GM18861 (cell line): ENCODE measurements around the gene CAMK2D.

Experiments
- ATAC-seq: cut with Tn5 transposase; IDR thresholded peaks from one replicate; pipeline ENCODE4 v1.9.1; 2021; ENCODE audit not compliant: unreplicated experiment

Gene CAMK2D

GRCh38 chr4:113450295-113451080 lies 311.1 kb downstream of the CAMK2D start:
- no peak for ATAC-seq

- no peak for ATAC-seq
These were observed 312.0 kb downstream of the CAMK2D start for GRCh38 chr4:113449410-113449974.

GRCh38 chr4:113447769-113448168 lies 313.8 kb downstream of the CAMK2D start:
- peak; percentile 43 for ATAC-seq

- no peak for ATAC-seq
These were observed 314.5 kb downstream of the CAMK2D start for GRCh38 chr4:113447061-113447460.

- no peak for ATAC-seq
These were observed 315.5 kb downstream of the CAMK2D start for GRCh38 chr4:113446019-113446418.

GRCh38 chr4:113445286-113445685 lies 316.3 kb downstream of the CAMK2D start:
- no peak for ATAC-seq

GRCh38 chr4:113444386-113444785 lies 317.2 kb downstream of the CAMK2D start:
- ATAC-seq, result no peak

GRCh38 chr4:113442826-113443225 lies 318.7 kb downstream of the CAMK2D start:
- no peak for ATAC-seq

GRCh38 chr4:113440371-113440770 lies 321.2 kb downstream of the CAMK2D start:
- no peak for ATAC-seq

GRCh38 chr4:113438596-113438995 lies 322.9 kb downstream of the CAMK2D start:
- ATAC-seq, result no peak

GRCh38 chr4:113437129-113437528 lies 324.4 kb downstream of the CAMK2D start:
- no peak for ATAC-seq

GRCh38 chr4:113436360-113436759 lies 325.2 kb downstream of the CAMK2D start:
- no peak for ATAC-seq

- no peak for ATAC-seq
These were observed 325.6 kb downstream of the CAMK2D start for GRCh38 chr4:113435893-113436292.

- no peak for ATAC-seq
These were observed 327.3 kb downstream of the CAMK2D start for GRCh38 chr4:113434247-113434587.

- ATAC-seq, result no peak
These were observed 327.8 kb downstream of the CAMK2D start for GRCh38 chr4:113433536-113434246.

GRCh38 chr4:113433116-113433515 lies 328.4 kb downstream of the CAMK2D start:
- ATAC-seq, result no peak

GRCh38 chr4:113423631-113424030 lies 337.9 kb downstream of the CAMK2D start:
- ATAC-seq, result no peak

- ATAC-seq, result no peak
These were observed 340.6 kb downstream of the CAMK2D start for GRCh38 chr4:113420938-113421337.

GRCh38 chr4:113419631-113420030 lies 341.9 kb downstream of the CAMK2D start:
- ATAC-seq, result no peak

- ATAC-seq, result no peak
These were observed 350.0 kb downstream of the CAMK2D start for GRCh38 chr4:113411496-113411938.

GRCh38 chr4:113410686-113411085 lies 350.9 kb downstream of the CAMK2D start:
- ATAC-seq, result no peak

- no peak for ATAC-seq
These were observed 352.4 kb downstream of the CAMK2D start for GRCh38 chr4:113409181-113409580.
